T-cell (primary cell): Measurements from ENCODE around the gene OR2T3. TPM values are rescaled to one million over a fixed set of nuclear protein-coding genes. Genes with fewer than 3 reads are reported as not detected.
"Not testable (repeated sequence)": the region's sequence is repeated elsewhere in the genome, so short reads cannot be mapped to it uniquely, and the experiment has no call there.

Source experiments
- ATAC-seq, 4 experiments: fragments of 200-7000 bp in 3 of 4; fragments of 150-1000 bp in 1 of 4; cut with Tn5 transposase; replicated peaks in 1 of 4; 1 replicate in 3 of 4; 2 replicates in 1 of 4; pipeline ENCODE4 v1.10.0; 2021; ENCODE audit warnings: moderate library complexity in 3 of 4, mild to moderate bottlenecking in 2 of 4, moderate number of reproducible peaks in 1 of 4
- CTCF ChIA-PET, 2 donors: fragments of 300-600 bp; sonication (Branson Sonifier 250); formaldehyde crosslinking; loops; one replicate each; lab custom pipeline; 2022; ENCODE audit warnings: antibody characterized with exemption in 2 of 2; lab: Charles Lee
- POLR2A ChIA-PET, 2 donors: fragments of 300-600 bp; sonication (Branson Sonifier 250); formaldehyde crosslinking; loops; one replicate each; lab custom pipeline; 2022; ENCODE audit warnings: antibody characterized with exemption in 2 of 2; lab: Charles Lee
- DNase-seq, 35 experiments: peaks; one replicate each; pipeline versions ENCODE4 v3.0.0 to v3.0.0-alpha.2; 2013 to 2023
- H3K27ac ChIP-seq: one replicate; pipeline ENCODE4 v1.5.1; 2013; ENCODE audit warnings: low read length
- H3K27me3 ChIP-seq, 2 experiments: replicated peaks in 1 of 2; 1 replicate in 1 of 2; 2 replicates in 1 of 2; pipeline versions ENCODE4 v1.6.1 to v1.7.0; 2013; ENCODE audit warnings: low read length in 1 of 2, mixed read lengths in 1 of 2; ENCODE audit not compliant: control insufficient read depth in 2 of 2, insufficient read depth in 2 of 2; ENCODE audit errors: extremely low read depth in 1 of 2
- H3K36me3 ChIP-seq, 2 donors: 1 replicate in 1 of 2; 2 replicates in 1 of 2; pipeline versions ENCODE4 v1.6.1 to v1.7.0; 2013; ENCODE audit warnings: low read length in 1 of 2; ENCODE audit not compliant: control insufficient read depth in 2 of 2, insufficient read depth in 1 of 2; ENCODE audit errors: extremely low read depth in 1 of 2
- H3K4me1 ChIP-seq, 2 experiments: 1 replicate in 1 of 2; 2 replicates in 1 of 2; pipeline versions ENCODE4 v1.6.1 to v1.7.0; 2013; ENCODE audit warnings: low read length in 2 of 2, mixed read lengths in 1 of 2; ENCODE audit not compliant: insufficient read depth in 2 of 2, control insufficient read depth in 1 of 2; ENCODE audit errors: extremely low read depth in 1 of 2
- H3K4me3 ChIP-seq, 2 donors: 1 replicate in 1 of 2; 2 replicates in 1 of 2; pipeline versions ENCODE4 v1.5.1 to v1.7.0; 2013; ENCODE audit warnings: mild to moderate bottlenecking in 2 of 2, low read length in 1 of 2, moderate library complexity in 1 of 2; ENCODE audit not compliant: control insufficient read depth in 1 of 2; ENCODE audit errors: extremely low read depth in 1 of 2
- H3K9me3 ChIP-seq: 2 replicates; pipeline ENCODE4 v1.7.0; 2013
- H3K27ac Mint-ChIP-seq, 2 donors: one replicate each; pipeline ENCODE4 v1.8.0; 2020 to 2021; ENCODE audit warnings: mild to moderate bottlenecking in 2 of 2, mixed read lengths in 2 of 2
- H3K27me3 Mint-ChIP-seq, 2 donors: one replicate each; pipeline ENCODE4 v1.8.0; 2021 to 2022; ENCODE audit warnings: mixed read lengths in 2 of 2
- H3K36me3 Mint-ChIP-seq: one replicate; pipeline ENCODE4 v1.8.0; 2021; ENCODE audit warnings: mixed read lengths
- H3K4me1 Mint-ChIP-seq, 3 donors: one replicate each; pipeline ENCODE4 v1.8.0; 2020 to 2022; ENCODE audit warnings: mixed read lengths in 3 of 3, mild to moderate bottlenecking in 1 of 3
- H3K4me3 Mint-ChIP-seq, 3 donors: one replicate each; pipeline ENCODE4 v1.8.0; 2020 to 2022; ENCODE audit warnings: mild to moderate bottlenecking in 3 of 3, mixed read lengths in 3 of 3, moderate library complexity in 3 of 3
- H3K9me3 Mint-ChIP-seq, 3 donors: one replicate each; pipeline ENCODE4 v1.8.0; 2020 to 2022; ENCODE audit warnings: mixed read lengths in 3 of 3
- WGBS: methylation state at CpG from one replicate; pipeline ENCODE4 v1.1.5; 2013; ENCODE audit warnings: missing lambda C conversion rate; ENCODE audit not compliant: insufficient coverage; 5-methylcytosine and 5-hydroxymethylcytosine counted together
- total RNA-seq, 35 experiments: library from RNA in 6 of 35; stranded (reverse) in 6 of 35; fragments of 120-200 nt in 1 of 35; gene quantifications; one replicate each; pipeline versions ENCODE4 v1.2.1 to v1.2.4 and lab custom pipeline; 2013 to 2026

Gene OR2T3
- total RNA-seq, 5 donors from 2014 or later (not counting 1 experiment from before 2014, with no cell fraction given): not detected

DNA sequence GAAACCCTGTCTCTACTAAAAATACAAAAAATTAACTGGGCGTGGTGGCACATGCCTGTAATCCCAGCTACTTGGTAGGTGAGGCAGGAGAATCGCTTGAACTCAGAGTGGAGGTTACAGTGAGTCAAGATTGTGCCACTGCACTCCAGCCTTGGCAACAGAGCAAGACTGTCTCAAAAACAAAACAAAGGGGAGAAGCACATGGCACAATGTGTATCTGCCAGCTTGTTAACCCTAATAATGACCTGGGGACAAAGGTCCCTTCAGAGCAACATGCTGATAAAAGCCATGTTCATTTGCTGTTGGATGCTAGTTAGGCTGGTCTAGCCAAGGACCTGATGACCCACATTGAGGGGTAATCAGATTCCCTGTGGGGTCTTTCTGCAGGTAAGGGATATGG, 16.5 kb upstream of the OR2T3 start:
- H3K4me3 ChIP-seq, H3K4me1 Mint-ChIP-seq, H3K36me3 Mint-ChIP-seq, CTCF ChIA-PET, H3K27me3 Mint-ChIP-seq, H3K36me3 ChIP-seq, H3K4me1 ChIP-seq, H3K27ac Mint-ChIP-seq, H3K9me3 ChIP-seq, POLR2A ChIA-PET, H3K9me3 Mint-ChIP-seq, H3K27me3 ChIP-seq, ATAC-seq, H3K27ac ChIP-seq, DNase-seq, H3K4me3 Mint-ChIP-seq: not testable (repeated sequence)
- WGBS: no CpG with 5 or more reads among the region's 2 CpGs

DNA sequence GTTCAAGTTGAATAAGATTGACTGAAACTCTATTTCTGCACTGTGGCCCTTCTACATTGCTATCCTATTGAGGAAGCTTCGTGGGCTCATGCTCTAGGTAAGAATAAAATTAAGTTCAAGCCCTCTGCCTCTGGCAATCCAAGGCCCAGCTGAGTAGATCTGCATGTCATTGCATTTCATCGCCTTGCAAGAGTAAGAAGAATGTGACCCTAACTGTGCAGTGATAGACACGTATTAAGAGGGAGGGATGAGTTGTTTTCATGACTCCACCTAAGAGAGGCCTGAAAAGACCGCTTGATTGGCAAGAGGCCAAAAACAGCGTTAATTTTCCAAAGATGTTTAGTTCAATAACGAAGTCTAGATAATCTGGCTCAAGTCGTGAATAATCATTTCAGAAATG, 14.0 kb upstream of the OR2T3 start:
- H3K9me3 Mint-ChIP-seq: peaks cover 0 to 17% (median 6%) of the 10 kb centered on the region in 3 donors
- DNase-seq, ATAC-seq, H3K36me3 ChIP-seq, H3K27ac ChIP-seq, H3K9me3 ChIP-seq, POLR2A ChIA-PET, H3K27me3 ChIP-seq, H3K4me3 Mint-ChIP-seq, H3K27me3 Mint-ChIP-seq, H3K4me1 Mint-ChIP-seq, H3K4me3 ChIP-seq, CTCF ChIA-PET, H3K27ac Mint-ChIP-seq, H3K4me1 ChIP-seq: not testable (repeated sequence)
- H3K36me3 Mint-ChIP-seq: peaks cover 14% of the 10 kb centered on the region
- WGBS: no CpG with 5 or more reads among the region's 7 CpGs

DNA sequence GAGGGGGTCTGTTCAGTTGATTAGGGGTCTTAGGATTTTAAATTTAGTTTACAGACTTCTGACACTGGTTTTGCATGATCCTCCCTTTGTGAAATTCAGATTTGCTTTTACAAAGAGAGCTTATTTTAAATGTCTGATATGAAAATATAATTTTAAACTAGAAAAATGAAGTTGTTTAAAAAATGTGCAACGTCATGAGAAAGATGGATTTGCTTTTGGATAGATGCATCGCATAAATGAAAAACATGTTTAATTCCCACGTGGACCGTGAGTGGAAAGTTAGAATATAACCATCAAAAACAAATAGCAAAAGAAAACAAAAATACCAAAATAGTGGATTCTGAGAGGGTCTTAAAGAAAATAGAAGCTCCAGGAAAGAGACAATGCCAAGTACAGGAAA, 2.0 kb upstream of the OR2T3 start:
- ATAC-seq (no peak), DNase-seq (no peak)
- H3K36me3 ChIP-seq: no peaks in the 10 kb centered on the region
- H3K4me1 ChIP-seq: no peaks in the 10 kb centered on the region
- peaks cover 2% of the 10 kb centered on the region for H3K9me3 ChIP-seq
- 40% methylated on average over 1 of the region's 4 CpGs for WGBS
- Mint-ChIP-seq H3K4me3 (no peak overlapping the region), H3K4me1 (no peaks in the 10 kb centered on the region), H3K27ac (no peak overlapping the region), H3K36me3 (peaks cover 22% of the 10 kb centered on the region), H3K9me3 (peaks cover 0 to 12% (median 7%) of the 10 kb centered on the region in 3 donors), H3K27me3 (peaks cover 0 to 2% of the 10 kb centered on the region in 2 donors)
- no peaks in the 10 kb centered on the region for H3K27me3 ChIP-seq
- H3K27ac ChIP-seq: no peak overlapping the region
- H3K4me3 ChIP-seq: no peak overlapping the region
- CTCF ChIA-PET: no interaction called here
- POLR2A ChIA-PET: no interaction called here

DNA sequence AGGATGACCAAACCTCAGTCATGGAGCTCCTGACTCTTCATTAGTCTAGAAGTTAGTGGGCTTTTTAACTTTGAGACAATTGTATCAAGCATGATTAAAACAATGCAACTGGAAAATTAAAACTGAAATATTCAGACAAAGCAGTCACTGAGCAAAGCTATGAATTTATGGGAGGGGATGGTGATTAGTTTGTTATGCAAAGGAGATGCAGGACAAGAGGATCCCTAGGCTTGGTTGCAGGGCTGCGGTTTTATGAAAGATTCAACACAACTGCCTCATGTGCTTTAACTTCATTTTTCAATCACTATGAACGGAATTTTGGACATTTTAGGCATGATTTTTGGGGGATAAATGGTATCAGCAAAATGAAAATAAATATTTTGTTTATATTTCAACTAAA, 1.0 kb upstream of the OR2T3 start:
- H3K27me3 ChIP-seq, DNase-seq, H3K4me1 Mint-ChIP-seq, H3K27ac ChIP-seq, H3K36me3 ChIP-seq, H3K4me1 ChIP-seq, H3K9me3 Mint-ChIP-seq, CTCF ChIA-PET, ATAC-seq, H3K4me3 Mint-ChIP-seq, H3K27ac Mint-ChIP-seq, H3K27me3 Mint-ChIP-seq, POLR2A ChIA-PET, H3K4me3 ChIP-seq, H3K9me3 ChIP-seq: not testable (repeated sequence)
- H3K36me3 Mint-ChIP-seq: peaks cover 22% of the 10 kb centered on the region
- no CpG with 5 or more reads among the region's 2 CpGs for WGBS

DNA sequence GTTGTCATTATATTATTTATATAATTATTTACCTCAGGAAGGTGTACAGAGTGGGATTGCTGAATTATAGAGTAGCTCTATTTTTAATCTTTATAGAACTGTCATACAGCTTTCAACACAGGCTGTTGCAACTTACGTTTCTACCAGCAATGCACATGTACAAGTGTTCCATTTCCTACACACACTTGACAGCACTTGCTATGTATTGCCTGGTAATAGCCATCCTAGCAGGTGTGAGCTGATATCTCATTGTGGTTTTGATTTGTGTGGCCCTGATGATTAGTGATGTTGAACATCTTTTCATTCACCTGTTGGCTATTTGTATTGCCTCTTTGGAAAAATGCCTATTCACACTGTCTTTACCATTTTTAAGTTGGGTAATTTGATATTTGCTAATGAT, 2.5 kb downstream of the OR2T3 start:
- DNase-seq, ATAC-seq, H3K27ac Mint-ChIP-seq, H3K4me1 ChIP-seq, H3K36me3 ChIP-seq, H3K27me3 ChIP-seq, POLR2A ChIA-PET, H3K9me3 Mint-ChIP-seq, H3K4me3 ChIP-seq, H3K27ac ChIP-seq, CTCF ChIA-PET, H3K27me3 Mint-ChIP-seq, H3K9me3 ChIP-seq, H3K36me3 Mint-ChIP-seq, H3K4me3 Mint-ChIP-seq: not testable (repeated sequence)
- WGBS: no CpG with 5 or more reads among the region's 1 CpG
- peaks cover 5 to 10% (median 8%) of the 10 kb centered on the region in 3 donors for H3K4me1 Mint-ChIP-seq

DNA sequence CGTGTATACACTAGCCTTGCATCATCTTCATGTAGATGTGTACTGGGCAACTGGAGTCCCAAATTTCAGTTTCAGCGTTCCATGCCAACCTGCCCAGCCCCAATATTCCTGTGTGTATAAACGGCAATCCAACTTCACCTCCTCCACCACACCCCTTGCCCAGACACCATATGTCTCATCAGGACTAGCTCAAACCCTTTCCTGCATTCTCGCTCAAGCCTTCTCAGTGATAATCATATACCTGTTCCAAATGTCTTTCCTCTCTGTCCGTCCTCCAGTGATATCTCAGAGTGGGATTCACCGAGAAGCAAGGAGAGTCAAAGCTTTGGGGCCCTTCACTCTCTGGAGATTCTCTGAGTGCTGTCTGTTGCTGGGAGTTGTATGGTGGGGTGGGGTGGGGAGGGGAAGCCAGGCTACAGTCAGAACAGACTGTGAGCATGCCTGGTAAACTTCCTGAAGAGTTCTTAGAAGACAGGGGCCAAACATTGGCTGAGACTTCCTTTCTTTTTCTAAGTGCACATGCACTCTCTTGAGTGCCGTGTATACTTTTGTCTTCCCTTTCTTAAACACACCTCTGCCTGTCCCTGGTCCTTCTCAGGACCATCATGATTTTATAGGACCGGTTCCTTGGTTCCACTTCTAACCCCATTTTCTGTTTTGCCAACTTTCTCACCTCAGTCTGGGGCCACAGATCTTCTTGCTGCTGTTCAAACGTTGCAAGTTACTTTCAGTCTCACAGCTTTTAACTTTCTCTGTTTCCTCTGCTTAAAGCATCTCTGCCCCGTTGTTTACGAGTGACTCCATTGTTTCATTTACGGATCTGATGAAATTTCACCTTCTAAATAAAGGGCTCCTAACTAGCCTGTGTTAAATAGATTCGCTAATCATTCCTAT, 8.8 kb downstream of the OR2T3 start:
- POLR2A ChIA-PET: interaction anchor here in 1 of 2 donors (0.5 kb wide), 1 partner anchor 344 kb away, joined by 4 read pairs; the partner anchor contains the start of gene SH3BP5L
- H3K9me3 ChIP-seq, CTCF ChIA-PET, H3K36me3 ChIP-seq, H3K27me3 Mint-ChIP-seq, H3K4me1 ChIP-seq, H3K9me3 Mint-ChIP-seq, H3K36me3 Mint-ChIP-seq, H3K27me3 ChIP-seq: not testable (repeated sequence)
- peak in 17 of 35 experiments; percentile 0 to 48 (median 7) for DNase-seq
- peak overlapping the region; percentile 69 to 87 (median 86) for H3K4me3 Mint-ChIP-seq
- WGBS: 40% methylated on average over 4 of the region's 13 CpGs
- H3K4me3 ChIP-seq: peak overlapping the region; percentile 26 to 35
- H3K27ac Mint-ChIP-seq: peak overlapping the region; percentile 97 to 99
- peaks cover 16 to 23% (median 16%) of the 10 kb centered on the region in 3 donors for H3K4me1 Mint-ChIP-seq
- H3K27ac ChIP-seq: peak overlapping the region; percentile 57
- ATAC-seq: peak; percentile 90 to 93 (median 92)
